HL-60 (cell line): Measurements from ENCODE around the gene ERGIC1.

Experiments
- DNase-seq, 2 experiments: peaks; one replicate each; pipeline ENCODE4 v3.0.0-alpha.2; 2010 to 2020; ENCODE audit warnings: low read depth in 1 of 2, low spot score in 1 of 2
- H3K27ac ChIP-seq: fragments of 250-450 bp; sonication (Bioruptor Pico); replicated peaks from 2 replicates; pipeline ENCODE4 v1.5.1; 2020; ENCODE audit warnings: mild to moderate bottlenecking, moderate library complexity
- H3K27me3 ChIP-seq: fragments of 250-450 bp; sonication (Bioruptor Pico); 2 replicates; pipeline ENCODE4 v1.5.1; 2021; ENCODE audit warnings: mild to moderate bottlenecking, moderate library complexity; ENCODE audit not compliant: insufficient read depth, poor library complexity, severe bottlenecking
- H3K4me3 ChIP-seq: replicated peaks from 2 replicates; pipeline ENCODE4 v1.5.1; 2011; ENCODE audit warnings: mild to moderate bottlenecking, control low read depth, low read length; ENCODE audit not compliant: insufficient read depth
- GABPA ChIP-seq: IDR thresholded peaks from 2 replicates; pipeline ENCODE4 v1.6.1; 2012; ENCODE audit warnings: low read depth
- POLR2AphosphoS5 ChIP-seq: IDR thresholded peaks from 2 replicates; pipeline ENCODE4 v1.6.1; 2012; ENCODE audit warnings: low read depth
- REST ChIP-seq: IDR thresholded peaks from 2 replicates; pipeline ENCODE4 v1.6.1; 2012; ENCODE audit warnings: low read depth; ENCODE audit not compliant: insufficient replicate concordance
- SPI1 ChIP-seq: IDR thresholded peaks from 2 replicates; pipeline ENCODE4 v1.6.1; 2012; ENCODE audit warnings: low read depth, mild to moderate bottlenecking, borderline replicate concordance
- TF ChIP-seq, protein P1 (sequence below): IDR thresholded peaks from one replicate; pipeline ENCODE4 v1.5.1; 2011; ENCODE audit warnings: low read length, control low read depth, inconsistent platforms; ENCODE audit not compliant: insufficient read depth

The ERGIC1 gene

GRCh38 chr5:172821340-172821985, 12.6 kb upstream of the ERGIC1 start:
- H3K27me3 ChIP-seq, result no peaks in the 10 kb centered on the region
- no peak overlapping the region for H3K27ac ChIP-seq
- no peak for DNase-seq
- H3K4me3 ChIP-seq, result no peak overlapping the region
- TF ChIP-seq, protein P1, sequence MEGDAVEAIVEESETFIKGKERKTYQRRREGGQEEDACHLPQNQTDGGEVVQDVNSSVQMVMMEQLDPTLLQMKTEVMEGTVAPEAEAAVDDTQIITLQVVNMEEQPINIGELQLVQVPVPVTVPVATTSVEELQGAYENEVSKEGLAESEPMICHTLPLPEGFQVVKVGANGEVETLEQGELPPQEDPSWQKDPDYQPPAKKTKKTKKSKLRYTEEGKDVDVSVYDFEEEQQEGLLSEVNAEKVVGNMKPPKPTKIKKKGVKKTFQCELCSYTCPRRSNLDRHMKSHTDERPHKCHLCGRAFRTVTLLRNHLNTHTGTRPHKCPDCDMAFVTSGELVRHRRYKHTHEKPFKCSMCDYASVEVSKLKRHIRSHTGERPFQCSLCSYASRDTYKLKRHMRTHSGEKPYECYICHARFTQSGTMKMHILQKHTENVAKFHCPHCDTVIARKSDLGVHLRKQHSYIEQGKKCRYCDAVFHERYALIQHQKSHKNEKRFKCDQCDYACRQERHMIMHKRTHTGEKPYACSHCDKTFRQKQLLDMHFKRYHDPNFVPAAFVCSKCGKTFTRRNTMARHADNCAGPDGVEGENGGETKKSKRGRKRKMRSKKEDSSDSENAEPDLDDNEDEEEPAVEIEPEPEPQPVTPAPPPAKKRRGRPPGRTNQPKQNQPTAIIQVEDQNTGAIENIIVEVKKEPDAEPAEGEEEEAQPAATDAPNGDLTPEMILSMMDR, result no peak
- TF ChIP-seq SPI1 (no peak), REST (no peak), GABPA (no peak), POLR2AphosphoS5 (no peak)

DNA sequence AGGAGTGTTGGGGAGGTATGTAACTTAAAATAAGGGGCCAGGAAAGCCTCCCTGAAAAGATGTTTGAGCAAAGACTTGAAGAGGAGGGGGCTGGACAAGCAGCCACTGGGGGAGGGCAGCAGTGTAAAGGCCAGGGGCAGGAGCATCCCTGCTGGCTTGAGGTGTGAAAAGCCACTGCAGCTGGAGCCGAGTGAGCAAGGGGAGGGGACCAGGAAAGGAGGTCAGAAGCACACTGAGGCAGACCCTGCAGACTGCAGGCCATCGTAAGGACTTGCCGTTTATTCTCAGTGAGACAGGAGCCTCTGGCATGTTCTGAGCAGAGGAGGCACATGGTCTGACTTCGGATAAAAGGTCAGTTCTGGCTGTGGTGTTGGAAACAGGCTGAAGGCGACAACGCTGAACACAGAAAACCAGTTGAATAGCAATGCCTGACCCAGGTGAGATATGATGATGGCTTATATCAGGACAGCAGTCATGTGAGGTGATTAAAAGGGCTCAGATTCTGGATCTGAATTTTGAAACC, 10.2 kb upstream of the ERGIC1 start:
- H3K4me3 ChIP-seq, result no peak overlapping the region
- no peaks in the 10 kb centered on the region for H3K27me3 ChIP-seq
- no peak for TF ChIP-seq REST
- TF ChIP-seq, protein P1, result no peak
- TF ChIP-seq SPI1, result no peak
- TF ChIP-seq GABPA, result no peak
- no peak for TF ChIP-seq POLR2AphosphoS5
- no peak for DNase-seq
- no peak overlapping the region for H3K27ac ChIP-seq

DNA sequence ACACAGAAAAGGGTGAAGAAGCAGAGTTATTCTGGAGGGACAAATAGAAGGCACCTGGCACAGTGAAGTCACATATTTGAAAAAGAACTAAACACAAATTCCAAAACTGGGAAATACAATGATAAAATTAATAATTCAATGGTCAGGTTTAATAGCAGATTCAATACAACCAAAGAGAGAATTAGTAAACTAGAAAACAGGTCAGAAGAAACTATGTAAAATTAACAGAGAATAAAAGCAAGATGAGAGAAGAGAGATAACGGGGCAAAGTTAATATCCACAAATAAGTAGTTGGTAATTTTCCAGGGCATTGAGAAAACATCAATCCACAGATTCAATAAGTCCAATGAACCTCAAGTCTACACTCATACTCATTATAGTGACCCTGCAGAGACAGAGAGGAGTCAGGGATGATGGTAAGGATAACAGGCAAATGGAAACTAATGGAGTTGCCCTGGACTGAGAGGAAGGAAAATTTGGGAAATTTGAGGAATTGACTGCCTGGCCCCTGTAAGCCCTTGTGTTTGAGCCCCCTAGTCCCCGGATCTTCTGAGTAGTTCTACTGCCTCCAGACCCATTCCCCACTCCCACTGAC, 8.3 kb upstream of the ERGIC1 start:
- H3K4me3 ChIP-seq, result no peak overlapping the region
- DNase-seq, result no peak
- TF ChIP-seq SPI1 (no peak), REST (no peak), POLR2AphosphoS5 (no peak), GABPA (no peak)
- TF ChIP-seq, protein P1, result no peak

More for the DNA sequence above, 8.3 kb upstream of the ERGIC1 start:
- Histone ChIP-seq H3K27ac (no peak overlapping the region), H3K27me3 (no peaks in the 10 kb centered on the region)
